ENCODE results near the gene CEP97.

Gene CEP97

DNA sequence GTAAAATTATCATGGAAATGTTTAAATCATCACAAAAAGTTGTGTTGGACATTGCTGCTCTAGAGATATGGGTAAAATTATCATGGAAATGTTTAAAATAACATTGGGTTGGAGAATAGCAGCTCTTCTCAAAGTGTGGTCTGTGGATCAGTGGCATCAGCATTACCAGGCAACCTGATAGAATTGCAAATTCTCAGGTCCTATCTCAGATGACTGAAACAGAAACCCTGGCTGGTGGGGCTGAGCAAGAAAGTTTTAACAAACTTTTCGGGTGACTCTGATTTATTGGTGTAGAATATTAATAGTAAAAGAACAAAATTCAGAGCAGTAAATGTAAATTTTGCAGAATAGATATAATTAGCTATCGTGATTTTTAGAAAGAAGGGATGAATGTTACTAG, 83.5 kb downstream of the CEP97 start:
- Histone ChIP-seq H3K4me2 (ENCODE audit: low read depth, low read length) (peak overlapping the region; percentile 55), H3K27ac (ENCODE audit: low read length) (peak overlapping the region; percentile 66; the same call in 1 of the 2 replicates), H3K9me2 (replicated peaks; ENCODE audit: insufficient read depth, low read length) (no peaks in the 10 kb centered on the region), H3K9ac (ENCODE audit: low read length) (peak overlapping the region; percentile 20; the same call in 1 of the 2 replicates), H3K9me3 (replicated peaks; ENCODE audit: insufficient read depth, low read length) (no peaks in the 10 kb centered on the region), H3K79me2 (ENCODE audit: low read length) (peaks cover 84% of the 10 kb centered on the region), H3F3A (ENCODE audit: insufficient read depth, low read length) (peaks cover 22% of the 10 kb centered on the region), H3K4me1 (ENCODE audit: low read length) (peaks cover 57% of the 10 kb centered on the region), H3K4me3 (ENCODE audit: low read length) (peak overlapping the region; percentile 27; the same call in 1 of the 2 replicates), H4K20me1 (ENCODE audit: insufficient read depth, low read length) (no peaks in the 10 kb centered on the region), H3K27me3 (replicated peaks; ENCODE audit: insufficient read depth, low read length) (no peaks in the 10 kb centered on the region), H3K36me3 (replicated peaks; ENCODE audit: insufficient read depth, low read length) (peaks cover 6% of the 10 kb centered on the region; the same call in 1 of the 2 replicates), H2AFZ (ENCODE audit: low read length) (no peak overlapping the region)
- DNase-seq = peak; percentile 63
- TF ChIP-seq, protein P1, sequence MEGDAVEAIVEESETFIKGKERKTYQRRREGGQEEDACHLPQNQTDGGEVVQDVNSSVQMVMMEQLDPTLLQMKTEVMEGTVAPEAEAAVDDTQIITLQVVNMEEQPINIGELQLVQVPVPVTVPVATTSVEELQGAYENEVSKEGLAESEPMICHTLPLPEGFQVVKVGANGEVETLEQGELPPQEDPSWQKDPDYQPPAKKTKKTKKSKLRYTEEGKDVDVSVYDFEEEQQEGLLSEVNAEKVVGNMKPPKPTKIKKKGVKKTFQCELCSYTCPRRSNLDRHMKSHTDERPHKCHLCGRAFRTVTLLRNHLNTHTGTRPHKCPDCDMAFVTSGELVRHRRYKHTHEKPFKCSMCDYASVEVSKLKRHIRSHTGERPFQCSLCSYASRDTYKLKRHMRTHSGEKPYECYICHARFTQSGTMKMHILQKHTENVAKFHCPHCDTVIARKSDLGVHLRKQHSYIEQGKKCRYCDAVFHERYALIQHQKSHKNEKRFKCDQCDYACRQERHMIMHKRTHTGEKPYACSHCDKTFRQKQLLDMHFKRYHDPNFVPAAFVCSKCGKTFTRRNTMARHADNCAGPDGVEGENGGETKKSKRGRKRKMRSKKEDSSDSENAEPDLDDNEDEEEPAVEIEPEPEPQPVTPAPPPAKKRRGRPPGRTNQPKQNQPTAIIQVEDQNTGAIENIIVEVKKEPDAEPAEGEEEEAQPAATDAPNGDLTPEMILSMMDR (IDR thresholded peaks at IDR 0.05; ENCODE audit: low read length) = no peak
- TF ChIP-seq EZH2 (optimal IDR thresholded peaks at IDR 0.05; ENCODE audit: low read depth, low read length) (no peak), EZH2phosphoT487 (IDR thresholded peaks at IDR 0.05; ENCODE audit: low read length) (no peak)

DNA sequence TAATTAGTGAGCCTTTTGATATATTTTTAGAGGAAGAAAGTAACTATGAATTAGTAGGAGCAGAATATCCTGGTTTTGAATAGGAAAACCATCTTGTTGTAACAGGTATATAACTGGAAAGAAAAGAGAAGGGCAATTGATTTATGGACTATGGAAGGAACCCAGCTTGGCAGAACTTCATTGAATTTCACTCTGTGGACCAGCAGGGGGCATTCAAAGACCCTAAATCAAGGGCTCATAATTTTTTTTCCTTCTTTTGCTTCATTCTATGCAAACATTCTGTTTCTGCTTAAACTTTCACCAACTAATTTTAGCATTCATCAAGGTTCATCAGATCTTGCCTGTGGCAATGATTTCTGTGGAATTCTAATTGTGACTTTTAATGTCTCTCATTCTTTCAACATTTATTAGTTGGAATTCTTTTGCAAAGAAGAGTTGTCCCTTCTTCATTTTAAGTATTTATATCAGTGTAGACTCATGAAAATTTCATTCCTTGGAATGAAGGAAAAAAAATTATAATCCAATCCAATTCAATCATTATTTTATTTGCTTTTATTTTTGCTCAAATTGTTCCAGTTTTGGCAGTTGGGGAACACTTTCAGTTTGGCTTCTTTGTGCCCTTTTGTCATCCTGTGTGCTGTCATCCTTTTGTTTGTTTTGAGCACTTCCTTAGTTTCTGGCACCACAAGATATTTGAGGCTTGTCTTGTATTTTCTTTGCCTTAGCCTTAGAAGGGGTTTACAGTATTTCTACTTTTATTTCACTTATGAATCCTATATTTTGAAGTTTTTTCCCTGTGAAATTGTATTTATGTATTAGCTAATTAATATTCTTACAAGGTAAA, 85.0 kb downstream of the CEP97 start:
- H3K27ac ChIP-seq (ENCODE audit: low read length) = peak overlapping the region; percentile 27; the same call in 1 of the 2 replicates
- peak overlapping the region; percentile 0; the same call in 1 of the 2 replicates for H3K9ac ChIP-seq (ENCODE audit: low read length)
- H3K4me2 ChIP-seq (ENCODE audit: low read depth, low read length) = peak overlapping the region; percentile 3; the same call in 1 of the 2 replicates

DNA sequence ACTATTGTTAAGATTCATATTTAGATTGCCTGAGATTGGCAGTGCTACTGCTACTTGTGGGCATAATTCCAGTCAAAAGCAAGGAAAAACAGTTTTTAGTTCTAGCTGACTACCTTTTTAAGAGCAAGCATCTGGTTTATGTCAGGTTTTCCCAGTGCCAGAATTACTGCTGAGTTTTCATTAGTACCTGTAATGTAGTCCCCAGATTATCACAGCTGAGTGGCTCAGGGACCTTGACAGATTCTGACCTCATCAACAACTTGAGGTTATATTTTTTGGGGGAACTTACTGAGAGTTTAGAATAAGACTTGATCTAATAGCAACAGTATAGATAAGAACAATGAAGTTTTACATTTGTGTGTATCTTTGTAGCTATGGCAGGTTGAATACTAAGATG, 85.6 kb downstream of the CEP97 start:
- H3K79me2 ChIP-seq (ENCODE audit: low read length) = peaks cover 84% of the 10 kb centered on the region
- no peaks in the 10 kb centered on the region for H3K9me2 ChIP-seq (replicated peaks; ENCODE audit: insufficient read depth, low read length)
- peaks cover 22% of the 10 kb centered on the region for H3F3A ChIP-seq (ENCODE audit: insufficient read depth, low read length)
- H3K9me3 ChIP-seq (replicated peaks; ENCODE audit: insufficient read depth, low read length) = no peaks in the 10 kb centered on the region
- H3K4me2 ChIP-seq (ENCODE audit: low read depth, low read length) = peak overlapping the region; percentile 3; the same call in 1 of the 2 replicates
- no peaks in the 10 kb centered on the region for H3K27me3 ChIP-seq (replicated peaks; ENCODE audit: insufficient read depth, low read length)
- no peak for DNase-seq
- H4K20me1 ChIP-seq (ENCODE audit: insufficient read depth, low read length) = no peaks in the 10 kb centered on the region
- peak overlapping the region; percentile 0; the same call in 1 of the 2 replicates for H3K9ac ChIP-seq (ENCODE audit: low read length)
- H2AFZ ChIP-seq (ENCODE audit: low read length) = no peak overlapping the region
- 0 out of 2 replicates have a peak overlapping the region, but pooled peaks have one; percentile 1 for H3K27ac ChIP-seq (ENCODE audit: low read length)
- no peak overlapping the region for H3K4me3 ChIP-seq (ENCODE audit: low read length)
- H3K36me3 ChIP-seq (replicated peaks; ENCODE audit: insufficient read depth, low read length) = no peaks in the 10 kb centered on the region
- TF ChIP-seq EZH2 (optimal IDR thresholded peaks at IDR 0.05; ENCODE audit: low read depth, low read length) (no peak), EZH2phosphoT487 (IDR thresholded peaks at IDR 0.05; ENCODE audit: low read length) (no peak)
- TF ChIP-seq, protein P1 (IDR thresholded peaks at IDR 0.05; ENCODE audit: low read length) = no peak
- peaks cover 46% of the 10 kb centered on the region for H3K4me1 ChIP-seq (ENCODE audit: low read length)

More for the DNA sequence above, 85.0 kb downstream of the CEP97 start:
- Histone ChIP-seq H3K79me2 (ENCODE audit: low read length) (peaks cover 84% of the 10 kb centered on the region), H3F3A (ENCODE audit: insufficient read depth, low read length) (peaks cover 22% of the 10 kb centered on the region), H3K4me3 (ENCODE audit: low read length) (no peak overlapping the region), H3K36me3 (replicated peaks; ENCODE audit: insufficient read depth, low read length) (no peaks in the 10 kb centered on the region; the same call in 1 of the 2 replicates), H4K20me1 (ENCODE audit: insufficient read depth, low read length) (no peaks in the 10 kb centered on the region), H3K4me1 (ENCODE audit: low read length) (peaks cover 48% of the 10 kb centered on the region), H3K9me2 (replicated peaks; ENCODE audit: insufficient read depth, low read length) (no peaks in the 10 kb centered on the region), H3K9me3 (replicated peaks; ENCODE audit: insufficient read depth, low read length) (no peaks in the 10 kb centered on the region), H3K27me3 (replicated peaks; ENCODE audit: insufficient read depth, low read length) (no peaks in the 10 kb centered on the region), H2AFZ (ENCODE audit: low read length) (no peak overlapping the region)
- no peak for DNase-seq
- TF ChIP-seq, protein P1 (IDR thresholded peaks at IDR 0.05; ENCODE audit: low read length) = peak; percentile 72
- no peak for TF ChIP-seq EZH2phosphoT487 (IDR thresholded peaks at IDR 0.05; ENCODE audit: low read length)
